Activated CD4-positive, alpha-beta T cell treated with anti-CD3 and anti-CD28 coated beads, Interleukin-2, amount 10 ng/mL, durations not matched to agents 7 days and 5 days (primary cell): ENCODE measurements around the gene TAF4B. TPM values are rescaled to one million over a fixed set of nuclear protein-coding genes. Genes with fewer than 3 reads are reported as not detected.

Source experiments
- CTCF ChIA-PET: fragments of 350-600 bp; sonication (Branson Sonifier 250); formaldehyde crosslinking; loops from one replicate; lab custom pipeline; 2021; ENCODE audit warnings: antibody characterized with exemption; lab: Charles Lee
- POLR2A ChIA-PET: fragments of 350-600 bp; sonication (Branson Sonifier 250); formaldehyde crosslinking; loops from one replicate; lab custom pipeline; 2021; ENCODE audit warnings: antibody characterized with exemption; lab: Charles Lee
- DNase-seq: peaks from one replicate; pipeline ENCODE4 v3.0.0-alpha.2; 2020
- H3K27ac Mint-ChIP-seq: one replicate; pipeline ENCODE4 v1.8.0; 2021; ENCODE audit warnings: mild to moderate bottlenecking, moderate library complexity, mixed read lengths
- H3K27me3 Mint-ChIP-seq: one replicate; pipeline ENCODE4 v1.8.0; 2021; ENCODE audit warnings: mixed read lengths
- H3K36me3 Mint-ChIP-seq: one replicate; pipeline ENCODE4 v1.8.0; 2021; ENCODE audit warnings: low read depth, mixed read lengths
- H3K4me1 Mint-ChIP-seq: one replicate; pipeline ENCODE4 v1.8.0; 2021; ENCODE audit warnings: mixed read lengths
- H3K4me3 Mint-ChIP-seq: one replicate; pipeline ENCODE4 v1.8.0; 2021; ENCODE audit warnings: mild to moderate bottlenecking, moderate library complexity, mixed read lengths
- H3K9me3 Mint-ChIP-seq: one replicate; pipeline ENCODE4 v1.8.0; 2021; ENCODE audit warnings: mixed read lengths
- total RNA-seq, 2 experiments: library from RNA; stranded (reverse); gene quantifications; one replicate each; pipeline ENCODE4 v1.2.3, GENCODE V29; 2021

Gene TAF4B
- total RNA-seq, 2 experiments from 2014 or later, result 9.3 to 11.7 TPM

DNA sequence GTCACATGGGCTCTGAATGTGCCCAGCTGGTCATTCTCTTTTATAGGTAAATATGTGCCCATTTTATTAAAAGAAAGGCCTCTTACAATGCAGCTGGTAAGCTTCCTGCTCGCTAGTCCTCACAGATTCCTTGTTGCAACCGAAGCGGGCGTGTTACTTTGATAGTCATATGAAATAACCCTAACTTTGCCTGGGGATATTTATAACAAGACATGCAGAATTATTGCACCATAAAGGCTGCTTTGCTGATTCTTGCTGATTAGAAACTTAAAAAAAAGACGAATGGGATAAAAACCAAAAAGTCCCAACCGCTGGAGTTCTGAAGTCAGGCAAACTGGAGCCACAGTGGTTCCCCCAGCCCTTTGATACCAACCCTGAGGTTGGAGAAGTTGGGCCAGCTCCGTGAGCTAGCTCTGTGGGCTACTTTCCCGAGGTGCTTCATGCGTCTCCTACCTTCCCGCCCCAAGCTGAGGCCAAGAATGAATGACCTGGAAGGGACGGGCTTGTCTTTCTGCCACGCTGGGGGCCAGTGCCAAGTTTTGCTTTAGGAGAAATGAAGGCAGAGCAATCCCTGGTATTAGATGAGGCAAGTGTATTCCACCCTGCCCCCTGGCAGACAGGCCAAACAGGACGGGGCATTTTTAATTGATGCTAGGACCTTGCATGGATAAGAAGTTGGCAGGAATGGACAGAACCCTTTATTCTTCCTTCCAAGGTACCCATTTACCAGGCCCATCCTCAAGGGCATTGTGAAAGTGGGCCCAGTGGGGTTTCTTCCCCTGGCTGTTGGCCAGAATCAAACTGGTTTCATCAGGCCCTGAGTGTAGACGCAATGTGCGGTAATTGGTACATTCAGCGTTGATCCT lies 181.7 kb downstream of the TAF4B start:
- POLR2A ChIA-PET, result no interaction called here

DNA sequence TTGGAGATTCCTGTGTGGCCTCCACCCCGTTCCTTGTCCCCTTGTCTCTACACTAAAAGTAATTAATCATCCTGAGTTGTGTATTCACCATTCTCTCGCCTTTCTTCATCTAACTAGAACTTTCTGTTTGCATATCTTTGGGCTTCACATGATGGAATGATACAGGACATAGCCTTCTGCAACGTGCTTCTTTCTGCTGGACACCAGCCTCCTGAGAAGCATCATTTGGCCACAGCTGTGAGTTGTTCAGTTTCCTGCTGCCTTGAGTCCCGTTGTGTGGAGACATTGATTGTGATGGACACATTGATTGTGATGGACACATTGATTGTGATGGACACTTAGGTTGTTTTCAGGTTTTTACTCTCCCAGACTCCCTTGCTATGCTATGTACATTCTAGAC lies 182.8 kb downstream of the TAF4B start:
- H3K27me3 Mint-ChIP-seq, result no peaks in the 10 kb centered on the region
- H3K4me1 Mint-ChIP-seq, result no peaks in the 10 kb centered on the region
- no peak overlapping the region for H3K4me3 Mint-ChIP-seq
- ChIA-PET CTCF (no interaction called here), POLR2A (no interaction called here)
- DNase-seq, result no peak
- H3K9me3 Mint-ChIP-seq, result no peaks in the 10 kb centered on the region
- H3K36me3 Mint-ChIP-seq, result no peaks in the 10 kb centered on the region
- no peak overlapping the region for H3K27ac Mint-ChIP-seq

More for the DNA sequence above, 181.7 kb downstream of the TAF4B start:
- Mint-ChIP-seq H3K27ac (no peak overlapping the region), H3K27me3 (no peaks in the 10 kb centered on the region), H3K4me1 (no peaks in the 10 kb centered on the region), H3K4me3 (no peak overlapping the region), H3K36me3 (no peaks in the 10 kb centered on the region), H3K9me3 (no peaks in the 10 kb centered on the region)
- CTCF ChIA-PET, result interaction anchor here (0.8 kb wide), 1 partner anchor 377 kb away, joined by 3 read pairs; no protein-coding TSS in a partner anchor
- no peak for DNase-seq

DNA sequence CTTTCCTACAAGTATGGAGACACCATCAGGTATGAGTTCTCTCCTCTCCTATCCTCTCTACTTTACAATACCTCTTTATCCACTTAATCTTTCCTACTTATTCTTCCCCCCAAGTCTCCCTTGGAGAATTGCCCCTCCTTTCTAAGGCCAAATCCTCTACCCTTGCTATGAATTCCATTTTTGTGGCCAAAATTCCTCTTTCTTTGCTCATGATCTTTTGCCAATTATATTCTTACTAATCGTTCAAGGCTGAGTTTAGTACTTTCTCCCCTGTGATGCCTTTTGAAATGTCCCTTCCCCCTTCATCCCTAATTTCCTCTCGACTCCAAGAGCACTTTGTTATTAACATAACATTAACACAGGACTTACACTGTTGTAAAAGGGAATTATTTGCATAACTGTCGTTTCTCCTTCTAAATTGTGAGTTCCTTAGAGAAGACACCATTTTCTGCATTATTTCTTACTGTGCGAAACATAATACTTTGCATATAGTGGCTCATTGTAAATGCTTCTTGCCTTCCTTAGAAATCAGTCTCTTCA lies 188.7 kb downstream of the TAF4B start:
- Mint-ChIP-seq H3K4me3 (no peak overlapping the region), H3K9me3 (no peaks in the 10 kb centered on the region), H3K36me3 (no peaks in the 10 kb centered on the region), H3K27ac (no peak overlapping the region), H3K4me1 (no peaks in the 10 kb centered on the region), H3K27me3 (no peaks in the 10 kb centered on the region)
- no peak for DNase-seq
- POLR2A ChIA-PET, result no interaction called here
- CTCF ChIA-PET, result no interaction called here

DNA sequence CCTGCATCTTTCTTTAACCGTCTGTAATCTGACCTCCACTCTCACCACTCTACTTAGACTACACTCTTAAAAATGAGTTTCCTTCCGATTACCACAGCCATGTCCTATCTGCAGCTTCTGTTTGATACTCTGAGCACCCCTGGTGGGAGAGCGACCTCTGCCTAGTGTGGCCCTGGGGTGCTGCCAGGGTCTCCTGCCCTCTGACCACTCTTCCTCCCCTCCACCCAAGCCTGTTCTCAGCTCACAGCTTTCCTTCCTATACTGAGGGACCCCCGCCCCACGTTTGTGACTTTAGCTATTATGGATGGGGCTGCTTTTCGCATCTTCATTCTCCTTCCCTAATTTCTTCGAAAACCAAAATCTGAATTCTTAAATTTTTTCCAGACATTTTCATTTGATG lies 189.4 kb downstream of the TAF4B start:
- no peak overlapping the region for H3K4me3 Mint-ChIP-seq
- H3K4me1 Mint-ChIP-seq, result no peaks in the 10 kb centered on the region
- H3K27me3 Mint-ChIP-seq, result no peaks in the 10 kb centered on the region
- no peak overlapping the region for H3K27ac Mint-ChIP-seq
- ChIA-PET POLR2A (no interaction called here), CTCF (no interaction called here)
- H3K9me3 Mint-ChIP-seq, result no peaks in the 10 kb centered on the region
- no peaks in the 10 kb centered on the region for H3K36me3 Mint-ChIP-seq
- no peak for DNase-seq

DNA sequence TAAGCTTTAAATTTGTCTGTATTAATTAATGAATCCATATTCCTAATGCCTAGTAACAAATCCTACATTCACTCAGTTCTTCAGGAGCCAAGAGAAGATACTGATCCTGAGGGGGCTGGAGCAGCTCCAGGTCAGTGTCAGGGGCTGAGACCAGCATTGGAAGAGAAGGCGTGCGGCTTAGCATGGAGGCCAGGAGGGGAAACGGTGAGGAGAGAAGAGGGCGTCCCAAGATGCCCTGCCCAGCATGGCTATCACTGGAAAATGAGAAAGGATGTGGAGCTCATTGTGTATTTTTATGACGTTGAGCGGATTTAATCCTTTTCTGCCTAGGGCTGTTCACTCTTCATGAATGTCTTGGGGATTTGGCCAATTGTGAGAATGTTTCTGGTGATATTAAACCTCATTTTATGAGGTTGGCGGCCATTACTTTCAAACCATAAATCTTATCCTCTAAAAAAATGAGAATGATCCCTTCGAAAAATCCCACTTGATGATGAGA lies 190.5 kb downstream of the TAF4B start:
- Mint-ChIP-seq H3K9me3 (no peaks in the 10 kb centered on the region), H3K36me3 (no peaks in the 10 kb centered on the region), H3K27me3 (no peaks in the 10 kb centered on the region), H3K4me3 (no peak overlapping the region), H3K27ac (no peak overlapping the region), H3K4me1 (no peaks in the 10 kb centered on the region)
- DNase-seq, result no peak
- POLR2A ChIA-PET, result no interaction called here
- CTCF ChIA-PET, result no interaction called here

DNA sequence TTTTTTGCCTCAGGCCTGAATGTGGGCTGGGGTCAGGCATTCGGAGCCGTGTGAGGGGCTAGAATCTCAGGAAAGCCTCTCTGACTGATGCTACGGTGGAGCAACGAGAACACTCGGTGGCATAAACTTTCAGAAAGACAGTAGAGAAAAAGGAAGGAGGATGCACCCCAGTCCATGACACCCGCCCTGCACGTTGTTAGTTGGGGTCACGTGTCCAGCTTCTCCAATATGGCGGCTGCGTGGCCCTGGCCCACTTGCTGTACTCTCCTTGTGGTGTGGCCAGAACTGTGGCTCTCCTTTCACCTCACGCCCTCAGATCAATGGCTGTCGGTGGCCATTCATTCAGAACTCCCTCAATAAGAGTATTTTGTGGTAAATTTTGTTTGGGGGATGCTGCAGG lies 190.9 kb downstream of the TAF4B start:
- POLR2A ChIA-PET, result no interaction called here
- no peak overlapping the region for H3K4me3 Mint-ChIP-seq
- no peaks in the 10 kb centered on the region for H3K4me1 Mint-ChIP-seq
- no peaks in the 10 kb centered on the region for H3K27me3 Mint-ChIP-seq
- H3K27ac Mint-ChIP-seq, result no peak overlapping the region
- DNase-seq, result no peak
- CTCF ChIA-PET, result no interaction called here
- no peaks in the 10 kb centered on the region for H3K9me3 Mint-ChIP-seq
- H3K36me3 Mint-ChIP-seq, result no peaks in the 10 kb centered on the region

DNA sequence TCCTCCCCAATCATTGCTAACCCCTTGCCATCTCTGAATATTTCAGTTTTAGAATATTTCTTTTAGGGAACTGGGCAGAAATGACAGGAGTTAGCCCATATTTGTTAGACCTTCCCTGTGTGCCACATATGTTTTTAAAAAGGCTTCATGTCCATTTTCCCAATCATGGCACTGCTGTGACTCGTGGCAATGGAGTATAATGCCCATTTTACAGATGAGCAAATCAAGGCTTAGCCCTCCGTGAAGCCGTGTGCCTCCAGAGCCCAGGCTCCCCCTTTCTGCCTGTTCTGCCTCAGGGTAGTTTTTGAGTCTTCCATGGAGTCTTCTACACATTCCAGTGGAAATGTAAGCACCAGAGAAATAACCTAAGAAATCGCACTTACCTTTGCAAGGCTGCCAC lies 192.0 kb downstream of the TAF4B start:
- no peaks in the 10 kb centered on the region for H3K4me1 Mint-ChIP-seq

DNA sequence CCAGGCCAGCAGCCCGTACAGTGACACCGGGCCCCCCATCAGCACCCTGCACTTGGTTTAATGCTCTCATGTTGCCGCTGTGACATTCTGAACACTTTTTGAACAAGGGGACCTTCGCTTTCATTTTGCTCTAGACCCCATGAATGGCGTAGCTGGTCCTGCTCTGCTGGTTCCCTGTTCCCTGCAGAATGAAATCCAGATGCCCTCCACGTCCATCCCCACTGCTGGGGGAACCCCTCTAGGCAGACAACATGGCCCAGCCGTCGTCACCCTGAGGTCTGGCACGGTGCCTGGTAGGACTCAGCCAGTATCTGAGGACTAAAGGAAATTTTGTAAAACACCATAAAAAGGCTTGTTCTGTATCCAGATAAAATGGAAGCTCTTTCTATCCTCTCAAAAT lies 193.5 kb downstream of the TAF4B start:
- Mint-ChIP-seq H3K27ac (no peak overlapping the region), H3K36me3 (no peaks in the 10 kb centered on the region), H3K4me1 (no peaks in the 10 kb centered on the region), H3K27me3 (no peaks in the 10 kb centered on the region), H3K4me3 (no peak overlapping the region), H3K9me3 (no peaks in the 10 kb centered on the region)
- POLR2A ChIA-PET, result no interaction called here
- CTCF ChIA-PET, result no interaction called here
- no peak for DNase-seq

More for the DNA sequence above, 192.0 kb downstream of the TAF4B start:
- ChIA-PET POLR2A (no interaction called here), CTCF (interaction anchor here (0.5 kb wide), 1 partner anchor 1315 kb away, joined by 4 read pairs; no protein-coding TSS in a partner anchor)
- no peak overlapping the region for H3K27ac Mint-ChIP-seq
- H3K36me3 Mint-ChIP-seq, result no peaks in the 10 kb centered on the region
- H3K9me3 Mint-ChIP-seq, result no peaks in the 10 kb centered on the region
- no peaks in the 10 kb centered on the region for H3K27me3 Mint-ChIP-seq
- no peak for DNase-seq
- no peak overlapping the region for H3K4me3 Mint-ChIP-seq

DNA sequence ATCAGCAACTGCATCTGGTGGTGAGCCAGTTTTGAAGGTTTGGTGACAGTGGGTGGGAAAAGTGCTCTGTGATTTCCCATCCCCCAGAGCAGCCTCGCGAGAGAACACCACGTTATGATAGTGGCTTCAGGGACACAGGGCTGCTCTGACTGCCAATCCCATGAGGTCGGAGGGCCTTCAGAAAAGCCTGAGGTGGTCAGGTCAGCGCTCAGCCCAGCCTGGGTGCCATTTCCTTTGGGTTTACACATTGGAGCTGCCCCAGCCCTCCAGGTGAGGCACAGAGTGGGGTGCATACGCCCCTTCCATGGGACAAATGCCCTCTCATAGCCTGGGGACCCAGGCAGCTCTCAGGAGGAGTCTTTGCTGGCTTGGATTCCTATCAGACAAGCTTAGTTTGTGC lies 195.3 kb downstream of the TAF4B start:
- CTCF ChIA-PET, result no interaction called here
- Mint-ChIP-seq H3K4me1 (no peaks in the 10 kb centered on the region), H3K4me3 (no peak overlapping the region), H3K27ac (no peak overlapping the region), H3K9me3 (no peaks in the 10 kb centered on the region), H3K36me3 (no peaks in the 10 kb centered on the region), H3K27me3 (no peaks in the 10 kb centered on the region)
- POLR2A ChIA-PET, result no interaction called here
- DNase-seq, result no peak

DNA sequence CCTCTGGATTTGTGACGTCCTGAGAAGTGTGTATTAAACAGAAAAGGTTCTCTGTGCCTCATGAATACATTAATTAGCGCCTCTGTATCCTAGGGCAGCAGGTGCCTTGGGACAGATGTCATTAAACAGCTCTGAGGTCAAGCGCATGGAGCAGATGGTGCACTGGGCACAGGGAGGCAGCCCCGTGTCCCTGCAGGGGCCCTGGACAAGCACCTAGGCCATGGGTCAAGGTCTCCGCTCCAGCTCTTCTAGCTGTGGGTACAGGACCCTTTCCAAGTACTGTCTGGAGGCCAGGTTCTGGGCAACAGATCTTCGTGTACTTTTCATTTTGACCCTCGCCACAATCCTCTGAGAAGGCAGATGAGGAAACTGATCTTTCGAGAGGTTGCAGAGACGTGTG lies 195.7 kb downstream of the TAF4B start:
- ChIA-PET POLR2A (no interaction called here), CTCF (no interaction called here)
- Mint-ChIP-seq H3K4me3 (no peak overlapping the region), H3K27ac (no peak overlapping the region), H3K9me3 (no peaks in the 10 kb centered on the region), H3K27me3 (no peaks in the 10 kb centered on the region), H3K4me1 (no peaks in the 10 kb centered on the region), H3K36me3 (no peaks in the 10 kb centered on the region)
- no peak for DNase-seq

DNA sequence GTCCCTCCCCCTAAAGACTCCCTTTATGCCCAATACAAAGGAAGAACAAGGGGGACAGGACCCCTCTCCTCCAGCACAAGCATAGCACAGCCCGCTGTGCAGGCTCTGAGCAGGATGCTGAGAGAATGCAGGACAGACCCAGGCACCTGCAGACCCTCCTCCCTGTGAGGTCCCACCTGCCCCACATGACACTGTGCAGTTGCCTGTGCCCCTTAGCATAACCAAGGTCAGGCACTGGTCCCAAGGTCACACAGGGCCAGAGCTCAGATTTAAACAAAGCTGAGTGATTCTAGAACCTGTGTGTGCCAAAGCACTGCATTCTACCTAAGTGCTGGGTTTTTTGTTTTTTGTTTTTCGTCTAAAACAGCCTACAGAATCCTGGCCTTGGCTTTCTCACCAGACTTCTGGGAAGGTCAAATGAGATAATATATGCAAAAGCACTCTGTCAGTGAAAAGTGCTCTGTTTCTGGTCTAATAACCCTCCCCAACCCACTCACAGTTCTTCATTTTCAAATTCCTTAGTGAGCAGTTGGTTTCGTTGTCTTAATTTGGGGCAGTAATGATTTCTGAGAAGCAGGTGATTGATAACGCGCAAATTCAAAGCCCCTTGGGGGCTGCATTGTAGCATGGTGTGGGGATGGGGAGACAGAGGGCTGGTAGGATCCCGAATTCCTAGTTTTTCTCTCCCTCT lies 196.4 kb downstream of the TAF4B start:
- ChIA-PET POLR2A (no interaction called here), CTCF (no interaction called here)
- no peaks in the 10 kb centered on the region for H3K36me3 Mint-ChIP-seq
- H3K27me3 Mint-ChIP-seq, result no peaks in the 10 kb centered on the region
- no peak overlapping the region for H3K4me3 Mint-ChIP-seq
- H3K4me1 Mint-ChIP-seq, result no peaks in the 10 kb centered on the region
- no peaks in the 10 kb centered on the region for H3K9me3 Mint-ChIP-seq
- H3K27ac Mint-ChIP-seq, result no peak overlapping the region
- no peak for DNase-seq

DNA sequence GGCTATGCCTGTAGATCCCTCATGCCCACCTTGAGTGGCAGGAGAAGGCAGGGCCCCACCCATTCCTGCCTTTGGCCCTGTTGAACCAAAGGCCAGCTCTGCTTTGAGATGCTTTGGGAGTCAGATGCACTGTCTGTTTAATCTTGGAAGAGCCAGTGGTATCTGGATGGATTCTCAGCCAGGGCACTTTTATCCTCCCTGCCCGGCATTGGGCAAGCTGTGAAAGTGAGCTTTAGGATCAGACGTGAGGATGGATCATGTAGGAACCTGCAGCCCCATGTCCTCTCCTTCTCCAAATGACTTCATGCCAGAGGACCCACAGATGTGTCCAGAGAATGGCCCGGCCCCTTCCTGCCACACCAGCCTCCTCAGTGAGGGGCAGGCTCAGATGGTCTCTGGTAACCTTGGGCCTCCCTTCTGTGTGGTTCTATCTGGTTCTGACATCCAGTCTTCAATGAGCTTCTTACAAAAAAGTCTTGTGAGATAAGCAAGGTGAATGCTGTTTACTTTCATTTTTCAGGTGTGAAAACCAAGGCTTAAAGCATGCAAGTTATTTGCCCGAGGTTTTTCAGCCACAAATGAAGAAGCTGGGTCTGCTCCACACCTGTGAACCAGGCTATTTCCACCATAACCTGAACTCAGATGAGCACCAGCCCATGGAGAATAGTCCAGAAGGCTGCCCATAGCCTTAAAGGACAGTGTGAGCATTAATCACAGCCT lies 198.3 kb downstream of the TAF4B start:
- POLR2A ChIA-PET, result no interaction called here
- CTCF ChIA-PET, result no interaction called here
- Mint-ChIP-seq H3K4me3 (no peak overlapping the region), H3K27me3 (no peaks in the 10 kb centered on the region), H3K9me3 (no peaks in the 10 kb centered on the region), H3K36me3 (no peaks in the 10 kb centered on the region), H3K4me1 (no peaks in the 10 kb centered on the region), H3K27ac (no peak overlapping the region)
- DNase-seq, result no peak

DNA sequence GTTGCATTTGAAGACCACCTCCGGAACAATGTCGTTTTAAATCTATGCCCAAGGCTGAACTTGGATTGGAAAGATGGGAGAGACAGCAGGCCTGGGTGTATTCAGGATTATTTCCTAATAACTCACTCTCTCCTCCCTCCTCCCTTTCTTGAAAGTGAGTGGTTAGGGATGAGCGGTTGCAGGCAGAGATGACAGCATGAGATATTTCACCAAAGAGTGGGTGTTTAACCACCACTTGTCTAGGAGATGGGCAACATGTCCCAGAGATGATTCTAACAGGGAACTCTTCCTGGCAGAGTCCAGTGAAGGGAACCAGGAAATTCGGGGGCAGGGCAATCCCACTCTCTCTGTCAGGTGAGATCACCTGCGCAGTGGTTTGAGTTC lies 198.9 kb downstream of the TAF4B start:
- ChIA-PET CTCF (interaction anchor here (0.7 kb wide), 1 partner anchor 137 kb away, joined by 5 read pairs; no protein-coding TSS in a partner anchor), POLR2A (no interaction called here)
- Mint-ChIP-seq H3K27ac (no peak overlapping the region), H3K27me3 (no peaks in the 10 kb centered on the region), H3K36me3 (no peaks in the 10 kb centered on the region), H3K9me3 (no peaks in the 10 kb centered on the region), H3K4me1 (no peaks in the 10 kb centered on the region), H3K4me3 (no peak overlapping the region)
- DNase-seq, result no peak
